GM21528 (cell line): ENCODE measurements around the gene FAM13A.
A peak's percentile ranks its signal among the peaks of the same experiment; 100 is the strongest.
"Not testable (repeated sequence)": the region's sequence is repeated elsewhere in the genome, so short reads cannot be mapped to it uniquely, and the experiment has no call there.

Experiments used
- ATAC-seq: cut with Tn5 transposase; IDR thresholded peaks from one replicate; pipeline ENCODE4 v1.9.1; 2021; ENCODE audit warnings: mild to moderate bottlenecking, moderate library complexity; ENCODE audit not compliant: unreplicated experiment, low FRiP score

Gene FAM13A

DNA sequence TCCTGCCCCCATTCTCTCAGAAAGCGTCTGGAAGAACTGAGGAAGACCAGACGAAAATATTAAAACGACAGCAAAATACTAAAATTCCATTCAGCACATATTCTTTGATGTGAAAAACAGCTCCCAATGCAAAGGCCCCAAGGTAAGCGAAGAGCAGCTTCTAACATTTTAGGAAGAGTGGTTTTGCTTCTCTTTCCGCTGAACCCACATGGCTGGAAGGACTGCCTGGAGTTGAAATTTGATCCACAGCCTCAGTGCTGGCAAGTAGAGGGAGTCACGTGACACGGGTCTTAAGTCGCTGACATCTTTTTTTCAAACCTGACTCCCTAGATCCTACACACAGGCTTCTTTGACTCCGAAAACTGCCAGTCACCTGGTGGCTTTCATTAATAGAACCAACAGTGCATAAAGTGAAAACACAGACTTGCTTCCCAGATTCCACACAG lies at the start of gene FAM13A:
Gene FAM13A, minus strand, starts transcription at position 233 of the 446 bp plus-strand sequence. Its CDS starts 221 bp downstream, at position 12.
- no peak for ATAC-seq

DNA sequence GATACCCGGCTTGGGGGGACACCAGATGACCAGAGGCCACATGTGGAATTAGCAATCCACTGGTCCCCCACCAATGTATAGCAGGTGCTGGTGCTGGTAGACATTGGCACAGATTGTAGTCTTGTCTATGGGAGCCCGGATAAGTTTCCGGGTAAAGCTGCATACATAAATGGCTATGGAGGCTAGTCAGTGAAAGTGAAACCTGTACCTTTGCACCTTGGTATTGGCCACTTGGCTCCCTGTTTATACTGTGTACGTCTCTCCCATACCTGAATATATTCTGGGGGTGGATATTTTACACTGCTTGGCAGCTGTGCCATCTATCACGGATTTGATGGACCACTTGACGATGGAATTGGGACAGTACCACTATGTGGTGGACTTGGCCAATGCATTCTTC lies 48.7 kb upstream of the FAM13A start:
- no peak for ATAC-seq

DNA sequence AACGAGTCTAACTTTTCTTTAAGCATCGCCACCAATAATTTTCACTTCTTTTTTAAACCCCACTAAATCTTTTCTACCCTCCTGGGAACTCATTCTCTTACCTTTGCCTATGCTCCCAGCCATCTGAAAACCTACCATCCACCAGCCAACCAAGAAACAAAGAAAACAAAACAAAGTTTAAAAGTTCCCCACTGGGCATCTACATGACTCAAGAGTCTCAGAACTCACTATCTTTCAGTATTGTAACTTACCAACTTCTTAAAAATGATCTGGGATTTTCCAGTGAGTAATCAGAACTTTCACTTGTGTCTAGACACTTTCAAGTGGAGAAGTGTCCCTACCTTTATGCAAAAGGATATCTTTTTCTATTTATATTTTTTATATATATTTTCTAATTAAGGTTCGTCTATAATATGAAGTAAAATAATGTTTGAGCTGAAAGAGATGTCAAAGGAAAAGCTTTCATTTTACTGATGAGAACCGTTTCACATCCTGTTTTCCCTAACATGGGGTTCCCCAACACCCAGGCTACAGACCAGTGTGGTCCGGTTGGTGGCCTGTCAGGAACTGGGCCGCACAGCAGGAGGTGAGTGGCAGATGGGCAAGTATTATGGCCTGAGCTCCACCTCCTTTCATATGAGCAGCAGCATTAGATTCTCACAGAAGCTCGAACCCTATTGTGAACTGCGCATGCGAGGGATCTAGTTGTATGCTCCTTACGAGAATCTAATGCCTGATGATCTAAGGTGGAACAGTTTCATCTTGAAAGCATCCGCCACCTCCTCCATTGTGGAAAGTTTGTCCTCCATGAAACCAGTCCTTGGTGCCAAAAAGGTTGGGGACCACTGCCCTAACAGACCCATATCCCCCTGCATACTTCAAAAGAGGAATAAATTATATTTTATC lies 44.5 kb upstream of the FAM13A start:
- ATAC-seq = peak; percentile 92

DNA sequence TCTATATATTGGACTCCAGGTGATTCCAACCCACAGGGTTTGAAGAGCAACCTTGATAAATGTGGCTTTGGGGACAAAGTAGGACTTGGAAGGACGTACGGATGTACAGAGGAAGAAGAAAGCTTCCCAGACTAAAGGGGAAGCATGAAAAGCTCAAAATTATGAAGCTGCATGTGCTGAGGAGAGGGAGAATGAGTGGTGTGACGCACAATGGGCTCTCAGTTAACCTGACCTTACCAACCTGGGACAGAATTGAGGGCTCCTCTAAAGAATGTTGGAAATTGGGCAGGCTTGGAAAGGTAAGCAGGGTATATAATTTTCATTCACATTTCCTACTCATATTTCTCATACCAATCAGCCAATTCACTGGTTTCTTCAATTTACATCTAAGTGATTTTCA lies 43.9 kb upstream of the FAM13A start:
- peak; percentile 9 for ATAC-seq

DNA sequence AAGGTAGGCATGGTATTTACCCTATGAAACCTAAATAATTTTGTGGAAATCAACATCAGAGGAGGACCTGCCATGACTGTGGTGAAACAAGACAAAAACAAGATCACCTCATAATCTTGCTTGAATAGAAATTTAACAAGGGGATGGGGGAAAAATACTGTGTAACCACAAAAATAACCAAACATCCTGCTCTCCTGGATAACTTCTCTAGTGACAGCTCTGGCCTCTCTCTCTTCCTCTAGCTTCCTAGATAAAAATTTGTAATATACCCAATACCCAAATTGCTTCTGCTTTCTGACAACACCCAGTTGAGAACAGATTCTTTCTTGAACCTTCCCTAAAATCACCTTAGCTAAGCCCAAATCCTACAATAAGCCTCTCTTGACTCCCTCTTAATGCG lies 42.5 kb upstream of the FAM13A start:
- no peak for ATAC-seq

DNA sequence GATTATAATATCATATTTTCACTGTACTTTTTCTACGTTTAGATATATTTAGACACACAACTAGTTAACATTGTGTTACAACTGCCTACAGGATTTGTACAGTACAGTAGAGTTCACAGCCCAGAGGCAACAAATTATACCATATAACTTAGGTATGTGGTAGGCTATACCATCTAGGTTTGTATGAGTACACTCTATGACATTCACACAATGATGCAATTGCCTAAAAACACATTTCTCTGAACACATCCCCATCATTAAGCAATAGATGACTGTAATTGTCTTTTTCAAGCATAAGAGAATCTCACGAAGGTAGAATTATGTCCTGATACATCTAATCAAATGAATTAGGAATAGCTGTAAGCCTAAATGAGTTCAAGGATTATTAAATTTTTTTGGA lies 42.0 kb upstream of the FAM13A start:
- ATAC-seq = no peak

DNA sequence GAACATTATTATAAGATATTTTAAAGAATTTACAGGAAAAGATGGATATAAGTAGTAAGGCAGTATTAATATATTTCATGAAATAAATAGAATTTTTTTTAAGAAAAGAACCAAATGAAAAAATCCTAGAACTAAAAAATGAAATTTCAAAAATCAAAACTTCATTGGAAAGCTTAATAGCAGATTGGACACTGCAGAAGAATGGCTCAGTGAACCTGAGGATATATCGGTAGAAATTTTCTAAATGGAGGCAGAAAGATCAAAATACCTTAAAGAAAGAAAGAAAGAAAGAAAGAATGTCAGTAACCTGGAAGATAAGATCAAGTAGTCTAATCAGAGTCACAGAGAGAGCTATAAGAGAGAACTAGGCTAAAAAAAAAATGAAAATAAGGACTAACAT lies 21.3 kb upstream of the FAM13A start:
- no peak for ATAC-seq

DNA sequence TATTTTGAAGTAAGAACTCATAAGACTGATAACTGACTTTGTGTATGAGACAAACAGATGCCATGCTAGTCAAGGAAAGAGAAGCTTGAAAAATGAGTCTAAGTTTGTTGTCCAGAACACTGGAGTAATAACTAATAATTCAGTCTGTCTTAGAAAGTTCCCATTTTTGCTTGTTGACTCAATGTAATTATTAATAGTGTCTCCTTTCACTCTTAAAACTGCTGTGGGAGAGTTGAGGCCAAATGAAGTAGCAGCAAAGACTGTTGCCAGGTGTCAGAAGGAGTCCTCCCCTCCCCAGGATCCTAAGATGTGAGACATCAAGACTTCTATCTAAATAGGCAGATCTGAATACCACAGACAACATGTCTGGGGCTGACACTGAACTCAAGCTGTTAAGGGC lies 20.8 kb upstream of the FAM13A start:
- no peak for ATAC-seq

DNA sequence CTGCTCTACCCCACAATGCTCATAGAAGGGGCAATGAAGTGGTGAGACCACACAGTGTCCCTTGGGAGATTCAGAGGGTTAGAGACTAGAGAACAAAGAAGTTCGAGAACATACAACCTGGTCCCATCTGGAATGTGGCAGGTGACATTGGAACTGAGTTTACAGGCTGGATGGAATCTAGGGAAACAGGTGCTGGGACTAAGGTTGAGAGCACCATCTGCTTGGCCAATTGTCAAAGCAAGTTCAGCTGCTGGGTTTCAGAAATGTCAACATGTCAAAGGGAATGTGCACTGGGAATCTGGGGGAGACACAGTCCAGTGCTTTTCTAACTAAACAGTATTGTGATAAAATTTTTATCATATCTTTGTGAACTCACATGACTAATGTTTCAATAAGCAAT lies 15.9 kb upstream of the FAM13A start:
- ATAC-seq = no peak

DNA sequence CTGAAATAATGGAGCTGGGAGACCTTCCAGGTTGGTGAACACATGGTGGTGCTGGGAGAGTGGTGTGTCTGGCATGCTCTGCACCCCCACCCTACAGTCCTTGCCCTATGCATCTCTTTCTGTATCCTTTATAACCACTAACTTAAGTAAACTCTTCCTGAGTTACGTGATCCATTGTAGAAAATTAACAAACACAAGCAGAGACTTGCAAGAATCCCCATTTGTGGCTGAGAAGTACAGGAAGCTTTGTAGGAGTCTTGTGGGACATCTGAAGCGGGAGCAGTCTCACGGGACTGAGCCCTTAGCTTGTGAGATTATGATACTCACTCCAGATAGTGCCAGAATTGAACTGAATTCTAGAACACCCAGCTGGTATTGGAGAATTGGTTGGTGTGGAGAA lies 14.3 kb upstream of the FAM13A start:
- no peak for ATAC-seq

DNA sequence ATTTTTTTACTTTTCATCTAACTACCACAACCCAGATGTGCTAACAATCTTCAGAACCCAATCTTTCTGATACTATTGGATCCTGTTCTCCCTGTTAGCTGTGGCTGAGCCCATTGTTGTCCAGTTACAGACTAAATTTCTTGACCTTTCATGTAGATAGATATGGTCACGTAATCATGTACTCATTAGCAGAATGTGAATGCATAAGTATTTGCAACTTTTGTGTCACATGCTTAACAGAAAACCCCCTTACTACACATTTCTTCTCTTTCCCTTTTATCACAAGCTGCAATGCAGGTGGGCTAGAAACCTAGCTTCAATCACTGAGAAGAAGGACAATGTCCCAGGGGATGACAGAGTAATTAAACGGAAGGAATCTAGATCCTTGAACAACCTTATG lies 13.1 kb upstream of the FAM13A start:
- ATAC-seq = no peak

DNA sequence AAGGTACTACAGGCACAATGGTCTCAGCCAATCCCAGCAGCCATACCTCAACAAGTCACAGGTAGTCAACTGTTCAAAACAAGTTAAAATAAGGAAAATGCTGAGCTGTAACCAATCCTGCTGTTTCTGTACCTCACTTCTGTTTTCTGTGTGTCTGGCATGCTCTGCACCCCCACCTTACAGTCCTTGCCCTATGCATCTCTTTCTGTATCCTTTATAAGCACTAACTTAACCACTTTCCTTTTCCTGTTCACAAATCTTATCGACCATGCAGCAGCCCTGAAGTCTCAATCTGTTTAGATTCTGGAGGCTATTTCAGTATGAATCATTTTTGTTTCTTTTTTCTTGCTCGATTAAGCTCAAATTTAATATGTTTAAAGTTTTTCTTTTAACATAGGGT lies 12.5 kb upstream of the FAM13A start:
- ATAC-seq = peak; percentile 86

DNA sequence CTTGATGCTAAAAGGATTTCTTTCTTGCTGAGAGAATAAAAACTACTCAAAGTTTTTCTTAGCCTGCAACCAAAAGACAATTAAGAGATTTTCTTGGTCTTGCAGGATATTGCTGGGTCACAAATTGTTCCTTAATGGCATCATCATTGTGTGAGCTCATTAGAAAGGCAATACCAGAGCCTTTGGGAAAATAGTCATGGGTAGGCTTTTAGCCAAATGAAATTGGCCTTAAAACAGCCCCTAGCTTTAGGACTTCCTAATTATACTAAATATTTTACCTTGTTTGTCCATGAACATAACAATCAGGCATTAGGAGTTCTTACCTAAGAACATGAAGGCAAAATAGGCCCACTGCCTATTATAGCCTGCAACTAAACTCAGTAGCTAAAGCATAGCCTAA lies 10.4 kb upstream of the FAM13A start:
- ATAC-seq = no peak

DNA sequence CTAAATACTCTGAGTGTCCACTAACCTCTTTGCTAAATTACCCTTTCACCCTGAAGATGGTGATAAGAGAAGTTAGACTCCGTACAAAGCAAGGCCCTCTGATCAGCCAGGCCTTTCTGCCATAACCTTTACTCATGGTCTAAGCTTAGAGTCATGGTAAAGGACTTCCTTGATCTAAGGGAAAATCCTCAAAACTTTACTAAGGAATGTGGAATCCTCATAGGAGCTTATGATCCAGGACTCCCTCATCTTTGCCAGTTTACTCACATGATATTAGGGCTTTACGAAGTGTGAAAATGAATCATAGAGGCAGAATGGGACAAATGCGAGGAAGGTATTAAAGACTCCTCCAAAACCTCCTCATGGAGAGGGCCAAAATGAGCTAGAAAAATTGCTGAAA lies 7.9 kb upstream of the FAM13A start:
- no peak for ATAC-seq

DNA sequence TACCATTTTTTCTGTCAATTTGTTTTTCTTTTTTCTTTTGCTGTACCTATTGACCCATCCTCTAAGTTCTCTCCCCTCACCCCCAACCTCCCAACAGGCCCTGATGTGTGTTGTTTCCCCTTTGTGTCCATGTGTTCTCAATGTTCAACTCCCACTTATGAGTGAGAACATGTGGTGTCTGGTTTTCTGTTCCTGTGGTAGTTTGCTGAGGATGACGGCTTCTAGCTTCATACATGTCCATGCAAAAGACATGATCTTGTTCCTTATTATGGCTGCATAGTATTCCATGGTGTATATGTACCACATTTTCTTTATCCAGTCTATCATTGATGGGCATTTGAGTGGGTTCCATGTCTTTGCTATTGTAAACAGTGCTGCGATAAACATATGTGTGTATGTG lies 859 bp upstream of the FAM13A start:
- ATAC-seq = not testable (repeated sequence)

DNA sequence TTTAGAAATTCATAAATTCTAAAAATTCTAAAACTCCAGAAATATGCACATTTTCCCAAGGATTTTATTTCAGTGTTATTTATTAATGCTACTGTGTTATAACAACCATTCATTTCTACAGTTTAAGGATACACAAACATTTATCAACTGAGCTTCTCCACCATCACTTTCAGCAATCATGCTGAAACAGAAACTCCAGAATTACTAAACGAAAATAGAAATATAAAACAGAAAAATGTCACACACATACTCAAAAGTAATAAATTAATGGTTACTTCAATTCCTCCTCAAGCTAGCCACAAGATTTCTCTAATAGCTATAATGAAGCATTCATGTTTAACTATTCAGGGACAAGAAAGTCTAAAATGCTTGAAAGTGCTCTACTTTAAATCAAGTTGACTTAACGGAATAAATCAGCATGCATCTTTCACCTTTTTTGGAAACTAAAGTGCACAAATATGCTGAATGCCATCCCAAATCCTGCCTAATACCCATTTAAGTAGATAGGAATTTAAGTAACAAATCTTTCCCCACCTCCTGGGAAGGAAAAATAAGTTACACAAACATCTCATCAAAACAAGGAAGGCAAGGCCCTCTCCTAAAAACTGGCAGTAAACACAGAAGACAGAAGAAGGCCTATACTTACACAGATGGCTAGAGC lies 563 bp downstream of the FAM13A start:
- no peak for ATAC-seq

DNA sequence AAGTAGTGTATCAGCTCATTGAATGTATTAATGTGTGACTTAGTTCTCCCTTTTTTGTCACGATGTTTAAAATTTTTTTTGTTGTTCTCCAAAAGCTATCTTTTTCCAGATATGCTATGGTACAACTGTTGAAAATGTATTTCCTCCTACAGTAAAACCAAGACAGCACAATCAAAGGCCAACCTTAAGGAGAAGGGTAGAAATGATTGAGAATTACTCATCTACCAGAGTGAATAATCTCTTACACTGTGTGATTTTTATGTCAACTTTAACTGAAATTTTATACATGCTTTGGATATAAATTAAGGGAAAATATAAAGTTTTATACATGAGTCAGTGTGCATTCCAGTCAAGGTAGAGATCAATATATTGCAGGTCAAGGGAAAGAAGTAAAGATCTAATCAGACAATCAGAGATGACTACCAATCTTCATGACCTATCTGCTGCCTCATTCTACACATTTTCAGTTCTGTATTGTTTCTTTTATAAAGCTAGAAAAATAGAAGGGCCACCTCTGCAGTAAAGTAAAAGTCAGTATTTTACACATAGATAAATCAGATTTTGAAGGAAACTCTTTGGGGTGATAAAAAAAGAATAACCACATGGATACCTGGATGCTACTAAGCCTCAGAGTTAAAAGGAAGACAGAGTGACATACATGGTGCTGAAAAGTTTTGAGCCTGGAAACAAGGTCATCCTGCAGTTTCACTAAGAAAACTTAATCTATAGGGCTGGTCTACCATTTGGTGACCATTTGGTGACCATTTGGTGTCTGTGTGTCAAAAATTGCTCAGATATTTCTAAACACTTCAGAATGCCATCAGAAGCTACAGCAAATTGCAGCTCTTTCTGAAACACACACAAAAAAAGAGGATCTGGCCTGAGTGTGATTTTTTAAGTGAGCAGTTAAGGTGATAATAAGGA lies 1.6 kb downstream of the FAM13A start:
- no peak for ATAC-seq

DNA sequence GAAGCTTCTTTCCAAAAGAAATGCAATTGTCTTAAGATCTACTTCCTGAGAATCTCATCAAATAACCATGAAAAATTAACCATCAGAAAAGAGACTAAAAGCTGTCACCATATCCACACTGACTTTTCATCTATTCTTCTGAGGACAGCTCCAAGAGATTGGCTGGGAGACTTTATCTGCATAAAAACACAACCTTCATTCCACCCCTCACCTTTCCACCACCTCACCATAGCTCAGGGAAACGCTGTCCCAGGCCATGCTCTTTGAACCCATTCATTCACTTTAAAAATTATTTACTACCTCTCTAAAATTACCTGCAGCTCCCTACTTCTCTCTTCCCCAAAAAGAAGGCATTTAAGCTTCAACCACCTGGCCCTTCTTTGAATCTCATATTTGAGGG lies 2.4 kb downstream of the FAM13A start:
- no peak for ATAC-seq

DNA sequence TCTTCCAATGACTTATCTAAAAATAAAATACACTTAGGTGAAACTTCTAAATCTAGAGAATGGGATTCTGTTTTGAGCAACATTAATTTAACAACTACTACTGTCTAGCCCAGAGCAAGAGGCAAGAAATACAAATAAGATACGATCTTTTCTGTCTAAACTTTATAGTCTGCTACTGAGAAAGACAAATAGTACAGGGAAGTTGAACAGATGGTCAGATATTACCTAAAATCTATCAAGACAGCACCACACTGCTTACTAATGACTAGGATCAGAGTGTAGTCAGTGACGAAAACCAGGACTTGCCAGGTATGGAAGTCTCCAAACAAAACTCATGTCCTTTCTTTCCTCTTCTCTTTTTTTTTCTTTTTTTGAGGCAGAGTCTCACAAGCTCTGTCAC lies 7.1 kb downstream of the FAM13A start:
- no peak for ATAC-seq

DNA sequence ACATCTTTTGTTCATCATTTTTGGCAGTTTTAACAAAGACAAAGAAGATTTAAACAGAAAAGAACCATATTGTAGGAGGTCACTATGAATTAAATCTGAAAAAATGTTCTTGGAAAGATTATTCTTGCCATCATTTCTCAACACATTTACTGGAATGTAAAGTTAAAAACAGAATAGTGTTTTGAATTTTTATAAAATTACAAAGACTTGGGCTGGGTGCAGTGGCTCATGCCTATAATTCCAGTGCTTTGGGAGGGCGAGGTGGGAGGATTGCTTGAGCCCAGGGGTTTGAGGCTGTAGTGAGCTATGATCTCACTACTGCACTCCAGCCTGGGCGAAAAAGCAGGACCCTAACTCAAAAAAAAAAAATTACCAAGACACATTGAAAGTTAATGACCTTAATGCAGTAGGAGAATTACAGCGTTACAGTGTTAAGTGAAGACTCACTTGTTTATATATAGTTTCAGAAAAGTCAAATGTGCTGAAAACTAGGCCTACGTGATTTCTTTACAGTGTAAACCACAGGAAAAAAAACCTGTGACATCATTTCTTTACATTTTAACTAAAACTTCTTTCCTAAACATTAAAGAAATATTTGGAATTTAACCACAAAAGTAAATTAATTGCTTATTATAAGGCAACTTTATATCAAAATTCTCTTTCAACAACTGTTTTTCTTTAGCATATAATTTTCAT lies 7.9 kb downstream of the FAM13A start:
- no peak for ATAC-seq
